Heart left ventricle (tissue), 16 donors: Measurements from ENCODE around the gene PEX10. TPM values are rescaled to one million over a fixed set of nuclear protein-coding genes. Genes with fewer than 3 reads are reported as not detected.
"Not testable (repeated sequence)": the region's sequence is repeated elsewhere in the genome, so short reads cannot be mapped to it uniquely, and the experiment has no call there.

Source experiments
- ATAC-seq, 4 donors: fragments of 200-7000 bp; cut with Tn5 transposase; one replicate each; pipeline ENCODE4 v1.9.1; 2020 to 2022; ENCODE audit warnings: moderate library complexity in 4 of 4, mild to moderate bottlenecking in 3 of 4, moderate number of reproducible peaks in 1 of 4
- DNase-seq, 5 donors: peaks; one replicate each; pipeline ENCODE4 v3.0.0-alpha.2; 2020
- H3K27ac ChIP-seq, 12 donors: fragments of 200-600 bp; sonication (generic) in 4 of 12; one replicate each; pipeline versions ENCODE4 v1.5.0 to v1.8.0; 2016 to 2022; ENCODE audit warnings: mild to moderate bottlenecking in 2 of 12
- H3K27me3 ChIP-seq, 9 donors: fragments of 200-600 bp; sonication (generic) in 2 of 9; one replicate each; pipeline versions ENCODE4 v1.5.1 to v1.8.0; 2016 to 2022; ENCODE audit warnings: mild to moderate bottlenecking in 3 of 9
- H3K36me3 ChIP-seq, 9 donors: fragments of 200-600 bp; sonication (generic) in 2 of 9; one replicate each; pipeline versions ENCODE4 v1.5.0 to v1.8.0; 2018 to 2022; ENCODE audit warnings: mild to moderate bottlenecking in 2 of 9
- H3K4me1 ChIP-seq, 12 donors: fragments of 200-600 bp; sonication (generic) in 4 of 12; one replicate each; pipeline versions ENCODE4 v1.5.0 to v1.8.0; 2016 to 2022; ENCODE audit warnings: mild to moderate bottlenecking in 3 of 12
- H3K4me3 ChIP-seq, 12 donors: fragments of 200-600 bp; sonication (generic) in 4 of 12; one replicate each; pipeline versions ENCODE4 v1.5.0 to v1.8.0; 2017 to 2022; ENCODE audit warnings: mild to moderate bottlenecking in 9 of 12, moderate library complexity in 4 of 12
- H3K9me3 ChIP-seq, 12 donors: fragments of 200-600 bp; sonication (generic) in 4 of 12; one replicate each; pipeline versions ENCODE4 v1.5.0 to v1.8.0; 2016 to 2022; ENCODE audit warnings: mild to moderate bottlenecking in 1 of 12
- POLR2A ChIP-seq, 2 donors: fragments of 450-650 bp; IDR thresholded peaks; one replicate each; pipeline ENCODE4 v1.6.1; 2017; ENCODE audit warnings: antibody characterized with exemption in 2 of 2, mild to moderate bottlenecking in 2 of 2, moderate library complexity in 2 of 2
- WGBS, 4 donors: extraction: QIAGEN DNeasy Blood & Tissue Kit in 2 of 4; methylation state at CpG; one replicate each; pipeline versions ENCODE4 v1.1.5 to v1.1.7; 2013 to 2018; 5-methylcytosine and 5-hydroxymethylcytosine counted together
- intact Hi-C, 10 donors: fragments of 100-400 bp; cut with DNase I; formaldehyde crosslinking; loops; one replicate each; pipeline versions ENCODE4 v1.11.1 to v1.14.2; 2022
- polyA plus RNA-seq, 2 donors: library from polyadenylated mRNA; stranded (reverse); fragments of 200-250 nt; gene quantifications; one replicate each; pipeline ENCODE4 v1.2.3, GENCODE V29; 2013
- total RNA-seq, 9 donors: library from RNA; depleted of rRNA in 2 of 9; stranded (reverse); fragments of >200 nt in 2 of 9; fragmentation: NEBNext Ultra II Directional in 3 of 9; extraction: Animal tissue kit (Norgen Biotek cat#: 25700) in 3 of 9; gene quantifications; one replicate each; pipeline versions ENCODE4 v1.1.0 to v1.2.4, GENCODE V29; 2016 to 2023
- TF ChIP-seq, protein P1 (sequence below), 12 donors: fragments of 200-600 bp; sonication (generic) in 4 of 12; IDR thresholded peaks; one replicate each; pipeline versions ENCODE4 v1.5.0 to v1.8.0; 2018 to 2022; ENCODE audit warnings: antibody characterized with exemption in 12 of 12, mild to moderate bottlenecking in 5 of 12
- donor health status: ischemic (EF 13 %, LVEDD 7.1; RV severe dilation, severe dysfunction).
- donor health status: healthy with polysubstance abuse.
- donor health status: DM: no; HTN: yes; CAD: no.
- donor health status: DM: no; HTN: no; CAD: no.
- donor health status: ischemic (EF 25% LVEDD 6.9; RV normal size, moderate dysfunction).
- donor health status: ischemic (EF 25% LVEDD 5.7; RV mildly dilated, moderate dysfunction).
- donor health status: healthy.
- donor health status: DM: yes; HTN: yes; CAD: no.
- donor health status: ischemic (EF 35%, LVEDD 5.7; RV mildly dilated, moderate dysfunction).
- donor health status: nonischemic (EF 11% LVEDD 7.7; RV severe dilation, severe dysfunction).
- donor health status: DM: yes; HTN: yes; CAD: no.
- donor health status: PGD.
- donor health status: ischemic (EF 29% LVEDD 5.4; RV normal size, mild dysfunction).
- donor health status: nonischemic (EF 23%, LVEDD 6.1; RV moderate dilation, normal function).

The PEX10 gene
- total and polyA plus RNA-seq, 11 donors: 14.7 to 26.5 (median 18.6) TPM

DNA sequence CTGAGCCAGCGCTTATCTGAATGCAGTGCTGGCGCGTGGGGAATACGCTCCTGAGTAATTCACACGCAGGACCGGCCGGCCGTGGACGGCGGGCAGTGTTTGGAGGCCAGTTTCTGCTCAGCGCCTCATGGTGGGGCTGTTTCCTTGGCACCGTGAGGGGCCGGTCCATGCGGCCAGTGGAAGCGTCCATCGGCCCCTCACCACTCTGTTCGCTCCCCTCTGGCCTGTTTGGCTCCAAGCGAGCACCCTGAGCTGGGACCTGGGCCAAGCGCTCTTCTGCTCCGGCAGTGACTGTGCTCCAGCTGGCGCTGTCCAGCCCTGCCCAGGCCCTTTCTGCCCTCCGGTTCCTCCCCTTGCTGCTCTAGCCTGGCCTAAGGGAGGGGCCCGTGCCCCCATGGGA, 47.4 kb upstream of the PEX10 start:
- DNase-seq: peak in 4 of 5 donors; percentile 53 to 71 (median 60)
- no peak overlapping the region for H3K27ac ChIP-seq
- peaks cover 0 to 11% (median 5%) of the 10 kb centered on the region in 12 donors for H3K4me1 ChIP-seq
- no peaks in the 10 kb centered on the region for H3K36me3 ChIP-seq
- TF ChIP-seq, protein P1, sequence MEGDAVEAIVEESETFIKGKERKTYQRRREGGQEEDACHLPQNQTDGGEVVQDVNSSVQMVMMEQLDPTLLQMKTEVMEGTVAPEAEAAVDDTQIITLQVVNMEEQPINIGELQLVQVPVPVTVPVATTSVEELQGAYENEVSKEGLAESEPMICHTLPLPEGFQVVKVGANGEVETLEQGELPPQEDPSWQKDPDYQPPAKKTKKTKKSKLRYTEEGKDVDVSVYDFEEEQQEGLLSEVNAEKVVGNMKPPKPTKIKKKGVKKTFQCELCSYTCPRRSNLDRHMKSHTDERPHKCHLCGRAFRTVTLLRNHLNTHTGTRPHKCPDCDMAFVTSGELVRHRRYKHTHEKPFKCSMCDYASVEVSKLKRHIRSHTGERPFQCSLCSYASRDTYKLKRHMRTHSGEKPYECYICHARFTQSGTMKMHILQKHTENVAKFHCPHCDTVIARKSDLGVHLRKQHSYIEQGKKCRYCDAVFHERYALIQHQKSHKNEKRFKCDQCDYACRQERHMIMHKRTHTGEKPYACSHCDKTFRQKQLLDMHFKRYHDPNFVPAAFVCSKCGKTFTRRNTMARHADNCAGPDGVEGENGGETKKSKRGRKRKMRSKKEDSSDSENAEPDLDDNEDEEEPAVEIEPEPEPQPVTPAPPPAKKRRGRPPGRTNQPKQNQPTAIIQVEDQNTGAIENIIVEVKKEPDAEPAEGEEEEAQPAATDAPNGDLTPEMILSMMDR (IDR thresholded peaks at IDR 0.05): peak in 6 of 12 donors; percentile 11 to 42 (median 26)
- TF ChIP-seq POLR2A (IDR thresholded peaks at IDR 0.05): no peak
- no peak overlapping the region for H3K4me3 ChIP-seq
- WGBS, 4 donors: 31 to 45% (median 44%) methylated on average over 4 to 23 of the region's 23 CpGs
- peaks cover 4 to 63% (median 28%) of the 10 kb centered on the region in 9 donors for H3K27me3 ChIP-seq
- H3K9me3 ChIP-seq: no peaks in the 10 kb centered on the region
- intact Hi-C loops: no loop called here
- peak; percentile 68 to 87 (median 79) for ATAC-seq

- DNase-seq, H3K9me3 ChIP-seq, intact Hi-C loops, ATAC-seq, H3K4me3 ChIP-seq, H3K36me3 ChIP-seq, H3K27ac ChIP-seq: not testable (repeated sequence)
- WGBS, 4 donors: 67 to 81% (median 75%) methylated on average over 12 to 16 of the region's 16 CpGs
- peaks cover 0 to 11% (median 5%) of the 10 kb centered on the region in 12 donors for H3K4me1 ChIP-seq
- H3K27me3 ChIP-seq: peaks cover 7 to 63% (median 26%) of the 10 kb centered on the region in 9 donors
Measured at GRCh38 chr1:2459102-2459753, 46.9 kb upstream of the PEX10 start.

GRCh38 chr1:2458687-2459086, 46.3 kb upstream of the PEX10 start:
- TF ChIP-seq, protein P1 (IDR thresholded peaks at IDR 0.05): no peak
- no peak for TF ChIP-seq POLR2A (IDR thresholded peaks at IDR 0.05)
- Histone ChIP-seq H3K9me3 (no peaks in the 10 kb centered on the region), H3K4me1 (peaks cover 0 to 11% (median 5%) of the 10 kb centered on the region in 12 donors), H3K27ac (no peak overlapping the region), H3K4me3 (no peak overlapping the region), H3K27me3 (peaks cover 7 to 63% (median 26%) of the 10 kb centered on the region in 9 donors), H3K36me3 (no peaks in the 10 kb centered on the region)
- intact Hi-C loops: no loop called here
- ATAC-seq (no peak), DNase-seq (no peak)
- WGBS, 4 donors: 78 to 93% (median 81%) methylated on average over 11 to 18 of the region's 18 CpGs

GRCh38 chr1:2457444-2457843, 45.1 kb upstream of the PEX10 start:
- no peak overlapping the region for H3K4me3 ChIP-seq
- DNase-seq (no peak), ATAC-seq (no peak)
- WGBS, 4 donors: 78 to 82% (median 81%) methylated on average over 11 to 17 of the region's 17 CpGs
- H3K36me3 ChIP-seq: no peaks in the 10 kb centered on the region
- H3K9me3 ChIP-seq: no peaks in the 10 kb centered on the region
- H3K27me3 ChIP-seq: peaks cover 9 to 63% (median 23%) of the 10 kb centered on the region in 9 donors
- intact Hi-C loops: no loop called here
- no peak for TF ChIP-seq POLR2A (IDR thresholded peaks at IDR 0.05)
- TF ChIP-seq, protein P1 (IDR thresholded peaks at IDR 0.05): no peak
- H3K27ac ChIP-seq: no peak overlapping the region
- H3K4me1 ChIP-seq: peaks cover 0 to 11% (median 5%) of the 10 kb centered on the region in 12 donors
